ENCODE measurements around the gene ARRB2. TPM values are rescaled to one million over a fixed set of nuclear protein-coding genes. Genes with fewer than 3 reads are reported as not detected.

Gene ARRB2
- total RNA-seq, 1 experiment from 2014 or later: 75.3 TPM

DNA sequence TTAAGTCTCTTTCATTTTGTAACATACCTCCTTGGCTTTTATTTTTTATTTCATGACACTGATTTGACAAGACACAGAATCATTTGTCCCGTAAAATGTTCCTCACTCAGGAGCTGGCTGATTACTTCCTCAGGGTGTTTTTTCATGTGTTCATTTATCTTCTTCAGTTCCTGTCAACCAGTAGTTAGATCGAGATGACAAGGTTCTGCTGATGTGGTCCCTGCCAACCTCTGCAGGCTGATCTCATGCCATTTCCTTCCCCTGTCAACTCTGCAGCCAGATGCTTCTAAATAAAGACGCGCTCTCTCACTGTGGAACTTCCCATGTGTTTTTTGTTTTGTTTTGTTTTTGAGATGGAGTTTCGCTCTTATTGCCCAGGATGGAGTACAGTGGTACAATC is 37.4 kb downstream of the ARRB2 start:
- Histone ChIP-seq H3K79me1 (ENCODE audit: insufficient read depth, low read depth, low read length, poor library complexity, severe bottlenecking) (no peaks in the 10 kb centered on the region), H3K14ac (ENCODE audit: insufficient read depth, low read length) (no peak overlapping the region), H2AK5ac (ENCODE audit: insufficient read length, low read length) (no peak overlapping the region), H4K8ac (replicated peaks; ENCODE audit: insufficient read length, low read depth, low read length) (no peak overlapping the region), H3K4me1 (ENCODE audit: insufficient read depth, low read length) (no peaks in the 10 kb centered on the region), H4K5ac (ENCODE audit: insufficient read length, low read depth, low read length) (no peak overlapping the region), H3K4ac (ENCODE audit: low read depth, low read length) (no peak overlapping the region), H4K91ac (ENCODE audit: insufficient read length, low read depth, low read length) (no peak overlapping the region), H2AFZ (ENCODE audit: low read length) (no peak overlapping the region), H4K20me1 (ENCODE audit: control insufficient read depth, insufficient read depth, insufficient read length) (no peaks in the 10 kb centered on the region), H3K27me3 (ENCODE audit: insufficient read depth, low read length) (no peaks in the 10 kb centered on the region; the same call in 1 of the 2 replicates), H2BK12ac (ENCODE audit: insufficient read length, low read depth, low read length) (no peak overlapping the region), H2BK120ac (ENCODE audit: low read depth, low read length, poor library complexity, severe bottlenecking) (no peak overlapping the region), H3K56ac (ENCODE audit: insufficient read length, low read depth, low read length) (no peak overlapping the region), H3K27ac (ENCODE audit: insufficient read length, low read depth, low read length) (no peak overlapping the region), H2BK5ac (ENCODE audit: insufficient read length, low read length) (no peak overlapping the region), H3K23ac (ENCODE audit: insufficient read length, low read depth, low read length) (no peak overlapping the region), H3K79me2 (ENCODE audit: insufficient read depth, low read length) (no peaks in the 10 kb centered on the region), H2BK15ac (ENCODE audit: low read depth, low read length) (no peak overlapping the region), H3K9ac (ENCODE audit: extremely low read depth, insufficient read length, low read length) (no peak overlapping the region), H3T11ph (ENCODE audit: low read length) (no peak overlapping the region), H3K18ac (ENCODE audit: insufficient read length, low read depth, low read length) (no peak overlapping the region), H3K23me2 (ENCODE audit: insufficient read length, low read depth, low read length, poor library complexity, severe bottlenecking) (no peaks in the 10 kb centered on the region), H3K9me3 (ENCODE audit: control insufficient read depth, low read depth, low read length) (no peaks in the 10 kb centered on the region), H3K4me2 (ENCODE audit: insufficient read depth, insufficient read length, low read length) (no peak overlapping the region), H2BK20ac (ENCODE audit: low read depth, low read length, poor library complexity, severe bottlenecking) (no peak overlapping the region)
- no CpG with 5 or more reads among the region's 5 CpGs for WGBS (ENCODE audit: extremely low coverage, insufficient read length, low lambda C conversion rate)
- Mint-ChIP-seq H3K27me3 (ENCODE audit: low read depth) (peaks cover 68% of the 10 kb centered on the region), H3K36me3 (ENCODE audit: insufficient read depth in 1 of 3, low read depth in 3 of 3) (no peaks in the 10 kb centered on the region), H3K9me3 (no peaks in the 10 kb centered on the region), H3K4me1 (peaks cover 20 to 21% of the 10 kb centered on the region in 2 experiments), H3K4me3 (no peak overlapping the region; a peak in 1 of 5 replicates), H3K27ac (no peak overlapping the region)
- TF ChIP-seq, protein P1, sequence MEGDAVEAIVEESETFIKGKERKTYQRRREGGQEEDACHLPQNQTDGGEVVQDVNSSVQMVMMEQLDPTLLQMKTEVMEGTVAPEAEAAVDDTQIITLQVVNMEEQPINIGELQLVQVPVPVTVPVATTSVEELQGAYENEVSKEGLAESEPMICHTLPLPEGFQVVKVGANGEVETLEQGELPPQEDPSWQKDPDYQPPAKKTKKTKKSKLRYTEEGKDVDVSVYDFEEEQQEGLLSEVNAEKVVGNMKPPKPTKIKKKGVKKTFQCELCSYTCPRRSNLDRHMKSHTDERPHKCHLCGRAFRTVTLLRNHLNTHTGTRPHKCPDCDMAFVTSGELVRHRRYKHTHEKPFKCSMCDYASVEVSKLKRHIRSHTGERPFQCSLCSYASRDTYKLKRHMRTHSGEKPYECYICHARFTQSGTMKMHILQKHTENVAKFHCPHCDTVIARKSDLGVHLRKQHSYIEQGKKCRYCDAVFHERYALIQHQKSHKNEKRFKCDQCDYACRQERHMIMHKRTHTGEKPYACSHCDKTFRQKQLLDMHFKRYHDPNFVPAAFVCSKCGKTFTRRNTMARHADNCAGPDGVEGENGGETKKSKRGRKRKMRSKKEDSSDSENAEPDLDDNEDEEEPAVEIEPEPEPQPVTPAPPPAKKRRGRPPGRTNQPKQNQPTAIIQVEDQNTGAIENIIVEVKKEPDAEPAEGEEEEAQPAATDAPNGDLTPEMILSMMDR (conservative IDR thresholded peaks at IDR 0.05): no peak
- no peak for DNase-seq
